Retinal pigment epithelial cell (primary cell): ENCODE results near the gene ASB7.
A peak's percentile ranks its signal among the peaks of the same experiment; 100 is the strongest.

Experiments used
- DNase-seq: peaks from one replicate; pipeline ENCODE4 v3.0.0-alpha.2; 2010; ENCODE audit warnings: low read depth
- H3K4me3 ChIP-seq: 2 replicates; pipeline ENCODE4 v1.5.1; 2011; ENCODE audit warnings: mild to moderate bottlenecking, low read length, control low read depth, moderate library complexity
- CTCF ChIP-seq: conservative IDR thresholded peaks from 2 replicates; pipeline ENCODE4 v1.5.1; 2011; ENCODE audit warnings: low read depth, low read length, control low read depth, inconsistent platforms

Gene ASB7

GRCh38 chr15:100566850-100567628 lies 35.4 kb upstream of the ASB7 start:
- DNase-seq = no peak
- TF ChIP-seq CTCF = no peak
- no peak overlapping the region for H3K4me3 ChIP-seq

DNA sequence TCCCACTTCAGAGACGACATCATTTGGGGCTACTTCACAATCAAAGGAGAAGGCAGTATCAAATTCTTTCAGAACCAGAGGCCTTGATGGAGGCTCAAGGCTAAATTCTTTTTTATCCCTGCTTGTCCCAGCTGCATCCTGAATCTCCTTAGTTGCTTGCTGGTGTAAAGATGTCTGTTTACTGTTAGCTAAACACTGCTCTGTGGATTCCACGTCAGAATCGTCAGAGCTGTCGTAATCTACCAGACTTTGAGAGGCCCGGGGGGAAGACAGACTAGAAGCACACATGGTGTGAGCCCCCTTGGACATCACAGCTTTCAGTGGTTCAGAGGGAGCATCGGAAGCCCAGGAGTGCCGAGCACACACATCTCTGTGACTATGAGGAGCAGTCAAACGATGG lies 33.0 kb upstream of the ASB7 start:
- no peak for DNase-seq
- no peak for TF ChIP-seq CTCF

DNA sequence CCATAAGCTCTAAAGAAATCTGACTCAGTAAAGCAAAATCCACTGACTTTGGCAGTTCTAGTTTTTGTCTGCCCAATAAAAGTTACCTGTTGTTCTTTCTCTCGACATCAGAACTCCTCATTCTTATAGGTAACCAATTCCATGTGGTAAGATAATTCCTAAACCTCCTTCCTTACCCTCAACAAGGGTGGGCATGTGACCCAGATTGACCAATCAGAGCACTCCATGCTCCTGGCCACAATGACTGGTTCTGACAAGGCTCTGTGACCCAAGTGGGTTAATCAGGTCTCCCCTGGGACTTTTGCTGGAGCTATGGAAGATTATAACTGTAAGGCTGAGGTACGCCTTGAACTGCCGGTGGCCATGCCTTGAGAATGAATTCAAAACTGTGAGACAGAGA lies 32.1 kb upstream of the ASB7 start:
- no peak for DNase-seq
- H3K4me3 ChIP-seq = no peak overlapping the region
- no peak for TF ChIP-seq CTCF

More for the DNA sequence above, 33.0 kb upstream of the ASB7 start:
- H3K4me3 ChIP-seq = no peak overlapping the region

DNA sequence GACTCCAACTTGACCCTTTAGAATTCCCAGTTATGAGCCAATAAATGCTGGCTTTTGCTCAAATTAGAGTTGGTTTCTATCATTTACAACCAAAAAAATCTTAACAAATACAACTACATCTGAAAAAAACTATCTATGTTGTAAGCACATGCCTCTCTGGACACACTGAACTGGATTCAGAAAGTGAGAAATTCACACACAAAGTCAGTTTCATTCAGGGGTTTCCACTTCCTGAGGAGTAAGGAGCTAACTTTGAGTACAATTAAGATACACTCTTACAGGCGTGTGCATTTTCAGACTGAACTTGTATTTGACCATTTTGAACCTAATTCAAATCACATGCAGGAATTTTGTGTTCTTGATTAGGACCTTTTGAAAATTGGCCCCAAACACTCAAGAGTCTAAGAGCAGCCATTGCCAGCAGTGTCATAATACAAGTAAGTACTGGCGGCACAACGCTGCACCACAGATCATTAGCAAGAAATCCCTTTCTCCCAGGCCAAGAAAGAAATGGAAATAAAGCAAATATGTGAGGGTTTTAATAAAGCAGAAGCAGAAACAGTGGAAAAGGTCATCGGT lies 31.6 kb upstream of the ASB7 start:
- DNase-seq = no peak
- no peak for TF ChIP-seq CTCF
- no peak overlapping the region for H3K4me3 ChIP-seq

DNA sequence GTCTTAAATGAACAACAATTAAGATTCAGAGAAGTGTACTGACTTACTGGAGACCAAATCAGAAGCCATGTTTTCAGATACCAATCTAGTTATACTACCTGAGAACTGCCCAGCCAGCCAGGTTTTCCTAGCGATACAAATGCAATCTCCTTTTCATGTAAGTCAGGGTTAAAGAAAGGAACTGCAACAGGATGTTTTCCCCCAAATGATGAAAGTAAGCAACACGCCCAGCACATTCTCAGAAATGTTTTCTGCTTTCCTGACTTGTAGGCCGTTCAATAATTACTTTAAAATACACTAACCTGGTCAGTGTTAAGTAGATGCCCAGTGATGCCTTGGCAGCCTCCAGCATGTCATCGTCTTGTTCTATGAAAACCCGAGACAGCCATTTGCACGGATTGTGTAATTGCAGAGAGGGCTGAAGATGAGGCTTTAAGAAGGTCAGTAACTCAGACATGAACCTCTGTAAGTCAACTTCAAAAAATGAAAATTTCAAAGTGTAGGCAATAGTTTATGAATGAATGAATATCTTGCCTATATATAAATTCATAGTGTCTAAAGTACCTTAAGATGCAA lies 30.7 kb upstream of the ASB7 start:
- no peak for TF ChIP-seq CTCF
- no peak for DNase-seq
- no peak overlapping the region for H3K4me3 ChIP-seq

DNA sequence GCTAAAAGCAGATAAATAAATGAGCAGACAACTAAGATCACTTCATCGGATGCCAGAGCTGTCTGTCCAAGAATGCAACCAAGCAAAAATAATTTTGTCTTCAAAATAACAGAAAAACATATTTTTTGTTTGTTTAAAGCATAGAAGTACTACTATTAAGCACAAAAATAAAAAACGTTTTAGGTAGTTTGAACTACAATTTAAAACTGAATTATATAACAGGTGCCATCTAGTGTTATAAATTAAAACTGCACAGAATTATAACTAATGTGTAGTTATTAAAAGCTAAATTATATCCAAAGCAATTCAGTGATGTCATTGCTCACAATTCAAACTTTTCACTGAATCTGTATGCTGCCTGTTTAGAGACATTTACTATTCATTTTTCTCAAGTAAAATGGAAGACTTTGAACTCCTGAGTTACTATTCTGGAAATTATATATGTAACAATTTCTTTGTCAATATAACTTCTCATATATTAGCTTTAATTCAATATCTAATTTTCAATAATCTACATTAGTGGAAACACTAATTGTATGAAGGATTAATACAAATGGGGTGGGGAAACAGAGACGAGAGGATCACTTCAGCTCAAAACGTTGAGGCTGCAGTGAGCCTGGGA lies 29.9 kb upstream of the ASB7 start:
- DNase-seq = no peak
- H3K4me3 ChIP-seq = no peak overlapping the region
- TF ChIP-seq CTCF = peak; percentile 22
